HUES48 (cell line): Measurements from ENCODE around the gene PDE9A.

Experiments
- H3K27ac ChIP-seq: one replicate; pipeline ENCODE4 v1.7.0; 2013; ENCODE audit warnings: low read depth, low read length, inconsistent platforms
- H3K27me3 ChIP-seq: 2 replicates; pipeline ENCODE4 v1.6.1; 2013; ENCODE audit warnings: mild to moderate bottlenecking, low read length; ENCODE audit not compliant: control insufficient read depth, insufficient read depth
- H3K36me3 ChIP-seq: 2 replicates; pipeline ENCODE4 v1.6.1; 2013; ENCODE audit warnings: low read length; ENCODE audit not compliant: control insufficient read depth, insufficient read depth
- H3K4me1 ChIP-seq: 2 replicates; pipeline ENCODE4 v1.6.1; 2013; ENCODE audit warnings: mild to moderate bottlenecking, low read length; ENCODE audit not compliant: control insufficient read depth, insufficient read depth
- H3K4me3 ChIP-seq: 2 replicates; pipeline ENCODE4 v1.5.1; 2013; ENCODE audit warnings: mild to moderate bottlenecking, low read depth, low read length
- H3K9ac ChIP-seq: 2 replicates; pipeline ENCODE4 v1.6.1; 2013; ENCODE audit warnings: mild to moderate bottlenecking, low read depth, low read length, moderate library complexity
- H3K9me3 ChIP-seq: 2 replicates; pipeline ENCODE4 v1.6.1; 2013; ENCODE audit warnings: low read length; ENCODE audit not compliant: control insufficient read depth, insufficient read depth

Gene PDE9A

GRCh38 chr21:42651515-42652401 is 1.7 kb upstream of the PDE9A start:
- Histone ChIP-seq H3K9ac (no peak overlapping the region), H3K4me1 (peaks cover 29% of the 10 kb centered on the region), H3K27ac (no peak overlapping the region), H3K4me3 (no peak overlapping the region), H3K9me3 (no peaks in the 10 kb centered on the region), H3K36me3 (no peaks in the 10 kb centered on the region), H3K27me3 (no peaks in the 10 kb centered on the region)

DNA sequence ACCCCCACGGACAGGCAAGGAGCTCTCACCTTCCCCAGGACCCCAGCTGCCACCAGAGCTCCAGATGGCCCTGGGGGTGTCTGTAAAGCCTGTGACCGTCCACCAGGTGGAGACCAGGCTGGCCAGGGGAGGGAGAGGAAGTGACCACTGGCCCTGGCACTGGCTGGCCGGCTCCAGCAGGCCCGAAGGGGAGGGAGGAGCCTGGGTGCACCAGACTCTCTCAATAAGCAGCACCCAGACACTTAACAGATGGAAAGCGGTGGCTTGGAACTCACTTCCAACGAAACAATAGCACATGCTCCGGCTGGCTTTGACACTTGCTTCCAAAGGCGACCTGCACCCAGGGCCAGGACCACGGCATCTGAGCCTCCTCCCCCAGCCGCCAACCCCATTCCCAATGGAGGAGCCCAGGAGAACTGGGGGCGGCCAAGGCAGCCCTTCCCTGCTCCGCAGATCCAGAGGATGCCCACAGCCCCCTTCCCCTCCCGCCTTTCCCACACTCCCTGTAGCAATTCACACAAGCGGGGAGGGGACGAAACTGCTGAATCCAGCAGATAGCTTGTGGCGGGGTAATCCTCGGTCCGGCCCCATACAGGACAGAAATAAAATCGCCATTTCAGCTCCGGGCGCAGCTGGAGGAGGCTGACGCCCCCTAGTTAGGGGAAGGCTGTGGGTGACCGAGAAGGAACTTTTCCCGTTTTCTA is 742 bp upstream of the PDE9A start:
- H3K4me3 ChIP-seq, result peak overlapping the region; percentile 76
- H3K9ac ChIP-seq, result no peak overlapping the region
- peaks cover 33% of the 10 kb centered on the region for H3K4me1 ChIP-seq
- no peaks in the 10 kb centered on the region for H3K36me3 ChIP-seq
- H3K9me3 ChIP-seq, result no peaks in the 10 kb centered on the region
- peak overlapping the region; percentile 63 for H3K27ac ChIP-seq
- H3K27me3 ChIP-seq, result no peaks in the 10 kb centered on the region

DNA sequence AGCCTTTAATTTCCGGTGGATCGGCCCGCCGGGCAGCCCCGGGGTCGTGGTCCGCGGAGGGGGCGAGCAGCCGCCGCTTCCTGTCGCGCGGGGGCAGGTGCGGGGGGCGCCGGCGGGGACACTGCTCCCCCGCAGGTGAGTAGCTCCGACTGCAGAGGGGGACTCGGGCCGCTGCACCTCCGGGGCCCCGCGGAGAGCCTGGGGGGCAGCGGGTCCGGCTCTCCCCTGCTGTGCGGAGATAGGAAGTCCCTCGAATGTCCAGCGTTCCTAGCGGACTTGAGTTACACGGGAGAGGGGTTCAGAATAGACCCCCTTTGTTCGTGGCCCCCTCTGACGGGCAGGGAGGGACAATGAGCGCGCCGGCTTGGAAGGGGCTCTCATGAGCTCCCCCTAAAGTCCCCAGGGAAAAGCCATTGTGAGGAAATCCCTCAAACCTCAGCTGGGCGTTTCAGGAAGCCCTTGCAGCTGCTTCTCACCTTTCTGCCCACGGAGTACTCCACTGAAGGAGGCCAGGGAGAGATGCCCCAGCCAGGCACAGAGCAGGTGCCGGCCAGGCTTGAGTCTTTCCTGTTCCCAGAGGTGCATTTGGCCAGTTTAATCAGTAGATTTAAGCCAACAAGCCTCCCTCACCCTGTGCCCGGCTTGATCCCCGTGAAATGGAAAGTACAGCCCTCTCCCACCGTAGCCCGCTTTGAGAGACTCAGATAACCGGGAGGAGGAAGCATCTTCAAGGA is 925 bp downstream of the PDE9A start:
- H3K9ac ChIP-seq, result no peak overlapping the region
- no peaks in the 10 kb centered on the region for H3K9me3 ChIP-seq
- peak overlapping the region; percentile 84 for H3K4me3 ChIP-seq
- no peaks in the 10 kb centered on the region for H3K36me3 ChIP-seq
- H3K27me3 ChIP-seq, result no peaks in the 10 kb centered on the region
- H3K27ac ChIP-seq, result peak overlapping the region; percentile 51
- peaks cover 33% of the 10 kb centered on the region for H3K4me1 ChIP-seq

GRCh38 chr21:42654913-42655795 is 1.7 kb downstream of the PDE9A start:
- no peak overlapping the region for H3K27ac ChIP-seq
- no peak overlapping the region for H3K9ac ChIP-seq
- H3K9me3 ChIP-seq, result no peaks in the 10 kb centered on the region
- H3K4me1 ChIP-seq, result peaks cover 33% of the 10 kb centered on the region
- H3K36me3 ChIP-seq, result no peaks in the 10 kb centered on the region
- H3K4me3 ChIP-seq, result peak overlapping the region; percentile 84
- no peaks in the 10 kb centered on the region for H3K27me3 ChIP-seq

DNA sequence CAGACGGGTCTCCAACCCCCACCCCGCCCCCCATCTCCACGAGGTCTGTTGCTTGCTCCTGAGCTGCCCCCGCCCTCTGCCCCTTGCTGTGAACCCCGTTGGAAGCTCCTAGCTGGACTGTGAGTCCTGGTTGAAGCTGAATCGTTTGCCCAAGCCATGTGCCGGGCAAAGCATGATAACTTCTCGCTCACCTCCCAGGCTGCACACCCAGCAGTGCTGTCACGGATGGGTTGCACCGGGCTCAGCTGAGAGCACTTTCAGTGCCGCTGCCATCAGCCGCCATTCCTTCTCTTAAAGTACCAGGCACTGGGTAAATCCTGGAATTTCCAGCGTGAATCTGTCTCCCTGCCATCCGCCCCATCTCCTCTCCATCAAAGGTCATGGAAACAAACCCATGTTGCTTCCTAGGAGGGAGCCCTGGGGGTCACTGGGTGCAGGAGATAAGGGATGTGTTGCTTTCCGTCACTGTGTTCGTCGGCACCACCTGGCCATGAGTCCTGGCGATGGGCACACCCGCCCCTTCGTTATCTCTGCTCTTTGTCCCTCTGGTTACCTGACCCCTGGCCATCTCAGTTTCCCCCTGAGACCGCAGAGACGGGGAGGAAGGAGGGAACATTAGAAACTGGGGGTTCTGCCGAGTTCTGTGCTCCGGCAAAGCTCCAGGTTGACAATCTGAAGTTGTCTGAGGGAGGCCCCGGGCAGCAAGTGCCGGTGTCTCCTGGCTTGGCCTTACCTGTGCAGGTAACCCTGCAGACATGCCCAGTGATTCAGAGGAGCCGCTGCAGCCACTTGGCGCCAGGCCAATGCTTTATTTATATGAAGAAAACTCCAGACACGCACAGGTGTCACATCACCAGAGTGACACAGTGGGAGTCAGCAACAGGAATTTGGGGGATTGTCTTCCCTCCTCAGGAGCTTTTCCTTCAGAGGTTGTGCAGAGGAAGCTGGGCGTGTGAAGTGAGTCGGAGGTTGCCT is 2.7 kb downstream of the PDE9A start:
- peaks cover 33% of the 10 kb centered on the region for H3K4me1 ChIP-seq
- no peaks in the 10 kb centered on the region for H3K36me3 ChIP-seq
- H3K27me3 ChIP-seq, result no peaks in the 10 kb centered on the region
- H3K27ac ChIP-seq, result no peak overlapping the region
- H3K9me3 ChIP-seq, result no peaks in the 10 kb centered on the region
- H3K4me3 ChIP-seq, result peak overlapping the region; percentile 84
- H3K9ac ChIP-seq, result no peak overlapping the region

DNA sequence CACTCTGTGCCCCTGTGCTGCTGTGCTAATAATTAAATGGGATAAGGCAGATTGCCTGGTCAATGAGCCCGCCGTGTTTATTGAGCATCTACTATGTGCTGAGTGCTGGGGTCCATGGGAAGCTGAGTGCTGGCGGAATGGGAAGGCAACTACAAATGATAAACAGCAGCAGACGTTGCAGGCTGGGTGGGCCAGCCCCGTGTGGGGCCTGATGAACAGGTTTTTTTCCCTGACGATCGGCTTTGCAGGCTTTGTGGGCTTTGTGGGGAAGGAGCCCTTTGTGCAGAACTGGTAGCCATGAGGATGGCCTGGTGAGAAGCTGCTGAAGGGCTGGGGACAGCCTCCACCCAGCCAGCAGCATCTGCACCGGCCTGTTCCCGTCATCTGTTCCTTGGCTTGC is 3.5 kb downstream of the PDE9A start:
- Histone ChIP-seq H3K4me1 (peaks cover 33% of the 10 kb centered on the region), H3K9me3 (no peaks in the 10 kb centered on the region), H3K4me3 (no peak overlapping the region), H3K36me3 (no peaks in the 10 kb centered on the region), H3K27me3 (no peaks in the 10 kb centered on the region), H3K9ac (no peak overlapping the region), H3K27ac (no peak overlapping the region)

DNA sequence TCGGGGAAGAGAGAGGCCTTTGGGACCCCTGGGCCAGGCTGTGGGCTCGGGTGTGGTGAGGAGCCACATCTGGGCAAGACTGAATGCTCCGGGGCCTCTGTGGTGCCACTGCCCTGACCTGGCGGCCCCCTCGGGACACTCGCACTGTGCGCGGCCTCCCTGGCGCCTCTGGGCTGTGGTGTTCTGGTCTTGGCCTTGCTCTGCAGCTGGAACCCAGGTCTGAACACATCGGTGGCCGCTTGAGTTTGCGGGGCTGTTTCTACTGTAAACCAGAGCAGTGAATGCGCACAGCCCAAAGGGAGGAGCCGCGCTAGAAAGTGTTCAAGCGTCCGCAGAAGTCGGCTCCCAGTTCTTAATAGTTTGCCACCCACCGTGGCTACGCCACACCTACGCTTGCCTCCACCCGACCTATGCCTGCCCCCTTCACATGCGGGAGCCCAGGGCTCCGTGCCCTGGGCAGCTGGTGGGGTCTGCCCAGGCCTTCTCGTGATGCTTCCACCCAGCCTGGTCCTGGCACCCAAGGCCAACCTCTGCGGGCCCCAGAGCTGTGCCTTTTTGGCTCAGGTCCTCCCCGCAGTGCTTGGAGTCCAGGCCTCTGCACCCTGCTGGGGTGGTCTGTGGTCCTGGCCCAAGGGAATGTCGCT is 4.4 kb downstream of the PDE9A start:
- H3K9ac ChIP-seq, result no peak overlapping the region
- peaks cover 27% of the 10 kb centered on the region for H3K4me1 ChIP-seq
- no peak overlapping the region for H3K4me3 ChIP-seq
- H3K9me3 ChIP-seq, result no peaks in the 10 kb centered on the region
- H3K27me3 ChIP-seq, result no peaks in the 10 kb centered on the region
- H3K36me3 ChIP-seq, result peaks cover 7% of the 10 kb centered on the region; the same call in 1 of the 2 replicates
- H3K27ac ChIP-seq, result no peak overlapping the region

GRCh38 chr21:42658320-42659105 is 5.1 kb downstream of the PDE9A start:
- H3K27ac ChIP-seq, result no peak overlapping the region
- H3K4me3 ChIP-seq, result no peak overlapping the region
- peaks cover 27% of the 10 kb centered on the region for H3K4me1 ChIP-seq

More at GRCh38 chr21:42658320-42659105, 5.1 kb downstream of the PDE9A start:
- H3K36me3 ChIP-seq, result peaks cover 14% of the 10 kb centered on the region
- no peaks in the 10 kb centered on the region for H3K27me3 ChIP-seq
- no peaks in the 10 kb centered on the region for H3K9me3 ChIP-seq
- H3K9ac ChIP-seq, result no peak overlapping the region
